NT2/D1 (cell line): Measurements from ENCODE around the gene PCDHGA4.

Experiments
- SUZ12 ChIP-seq: IDR thresholded peaks from 2 replicates; pipeline ENCODE4 v1.6.1; 2011; ENCODE audit not compliant: insufficient read length, insufficient read depth; ENCODE audit errors: extremely low read depth
- YY1 ChIP-seq: IDR thresholded peaks from 2 replicates; pipeline ENCODE4 v1.6.1; 2011; ENCODE audit not compliant: insufficient read length, insufficient read depth
- ZNF274 ChIP-seq: IDR thresholded peaks from 2 replicates; pipeline ENCODE4 v1.6.1; 2011; ENCODE audit warnings: mild to moderate bottlenecking, low read depth, low read length

- TF ChIP-seq ZNF274 (no peak), SUZ12 (no peak), YY1 (no peak)
These were observed 24.3 kb upstream of the PCDHGA4 start, which contains the start of gene PCDHGA1 for GRCh38 chr5:141330299-141331080.
